ENCODE results near the gene FBXO44.
"Not testable (repeated sequence)": the region's sequence is repeated elsewhere in the genome, so short reads cannot be mapped to it uniquely, and the experiment has no call there.

The FBXO44 gene, protein sequence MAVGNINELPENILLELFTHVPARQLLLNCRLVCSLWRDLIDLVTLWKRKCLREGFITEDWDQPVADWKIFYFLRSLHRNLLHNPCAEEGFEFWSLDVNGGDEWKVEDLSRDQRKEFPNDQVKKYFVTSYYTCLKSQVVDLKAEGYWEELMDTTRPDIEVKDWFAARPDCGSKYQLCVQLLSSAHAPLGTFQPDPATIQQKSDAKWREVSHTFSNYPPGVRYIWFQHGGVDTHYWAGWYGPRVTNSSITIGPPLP

DNA sequence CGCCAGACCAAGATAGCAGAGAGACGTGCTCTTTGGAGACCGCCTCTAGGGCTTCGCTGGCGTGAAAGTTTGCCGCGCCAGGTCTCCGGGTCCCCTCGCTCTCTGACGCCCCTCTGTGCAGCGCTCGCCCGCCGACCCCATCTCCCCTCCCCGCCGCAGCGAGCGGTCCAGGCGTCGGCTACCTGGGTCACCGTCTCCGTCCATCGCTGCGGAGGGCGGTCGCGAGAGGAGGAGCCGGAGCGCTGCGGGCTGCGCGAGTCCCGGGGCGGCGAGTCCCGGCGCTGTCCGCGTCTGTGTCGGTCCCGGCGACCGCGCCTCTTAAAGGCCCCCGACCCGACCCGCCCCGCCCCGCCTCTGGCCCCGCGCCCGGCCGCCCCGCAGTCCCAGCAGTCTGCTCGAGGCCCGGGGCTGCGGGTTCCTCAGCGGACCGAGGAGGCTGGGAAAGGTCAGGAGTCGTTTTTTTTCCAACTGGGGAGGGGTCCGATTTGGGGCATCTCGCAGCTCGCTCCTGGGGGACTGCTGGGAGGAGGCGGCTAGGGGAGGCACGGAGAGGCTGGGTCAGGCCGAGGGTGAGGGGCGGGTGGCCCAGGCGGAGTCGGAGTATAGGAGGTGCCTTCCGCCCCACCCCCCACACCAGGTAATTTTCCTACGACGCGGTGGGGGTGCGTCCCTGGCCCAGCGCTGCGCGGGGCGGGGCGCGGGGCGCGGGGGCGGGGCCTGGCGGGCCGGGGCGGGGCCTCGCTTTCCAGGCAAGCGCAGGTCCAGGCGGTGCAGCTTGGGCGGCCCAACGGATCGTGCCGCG, at the start of gene FBXO44, which contains the start of gene FBXO2:
FBXO44 (plus strand) TSS at position 741 of the 802 bp plus-strand sequence. CDS start 959 bp downstream, outside the sequence.
FBXO2 (minus strand) TSS at position 293 of the 802 bp plus-strand sequence; CDS start at position 204, 89 bp downstream.
- Histone ChIP-seq H3K36me3 (ENCODE audit: control insufficient read depth, insufficient read depth, low read length) (peaks cover 7% of the 10 kb centered on the region; the same call in 1 of the 2 replicates), H3K9me3 (ENCODE audit: control insufficient read depth, insufficient read depth, low read length) (no peaks in the 10 kb centered on the region), H3K4me3 (ENCODE audit: low read length) (peak within 1 kb of the TSS; percentile 71), H3K27ac (ENCODE audit: low read length) (no peak within 1 kb of the TSS), H3K4me1 (ENCODE audit: control insufficient read depth, insufficient read depth, low read length) (peaks cover 8% of the 10 kb centered on the region; the same call in 1 of the 2 replicates), H3K27me3 (ENCODE audit: control insufficient read depth, insufficient read depth, low read length) (no peaks in the 10 kb centered on the region)
- WGBS (ENCODE audit: insufficient coverage, insufficient read length) = no CpG with 5 or more reads among the region's 94 CpGs
- DNase-seq (ENCODE audit: low read depth, low spot score) = no peak

DNA sequence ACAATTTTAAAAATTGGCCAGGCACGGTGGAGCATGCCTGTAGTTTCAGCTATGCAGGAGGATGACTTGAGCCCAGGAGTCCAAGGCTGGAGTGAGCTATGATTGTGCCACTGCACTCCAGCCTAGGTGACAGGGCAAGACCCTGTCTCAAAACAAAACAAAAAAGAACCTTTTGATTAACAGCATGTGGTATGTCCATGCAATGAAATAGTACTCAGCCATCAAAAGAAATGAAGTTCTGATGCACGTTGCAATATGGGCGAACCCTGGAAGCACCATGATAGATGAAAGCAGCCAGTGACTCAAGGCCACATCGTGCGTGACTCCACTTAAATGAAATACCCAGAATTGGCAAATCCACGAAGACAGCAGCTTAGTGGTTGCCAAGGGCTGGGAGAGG, 47.9 kb upstream of the FBXO44 start:
- no peak overlapping the region for H3K4me3 ChIP-seq (ENCODE audit: low read length)
- DNase-seq (ENCODE audit: low read depth, low spot score) = no peak
- WGBS (ENCODE audit: insufficient coverage, insufficient read length) = no CpG with 5 or more reads among the region's 6 CpGs
- no peaks in the 10 kb centered on the region for H3K27me3 ChIP-seq (ENCODE audit: control insufficient read depth, insufficient read depth, low read length)
- H3K36me3 ChIP-seq (ENCODE audit: control insufficient read depth, insufficient read depth, low read length) = no peaks in the 10 kb centered on the region
- H3K9me3 ChIP-seq (ENCODE audit: control insufficient read depth, insufficient read depth, low read length) = no peaks in the 10 kb centered on the region; the same call in 1 of the 2 replicates
- H3K27ac ChIP-seq (ENCODE audit: low read length) = no peak overlapping the region
- H3K4me1 ChIP-seq (ENCODE audit: control insufficient read depth, insufficient read depth, low read length) = peaks cover 5% of the 10 kb centered on the region; the same call in 1 of the 2 replicates

DNA sequence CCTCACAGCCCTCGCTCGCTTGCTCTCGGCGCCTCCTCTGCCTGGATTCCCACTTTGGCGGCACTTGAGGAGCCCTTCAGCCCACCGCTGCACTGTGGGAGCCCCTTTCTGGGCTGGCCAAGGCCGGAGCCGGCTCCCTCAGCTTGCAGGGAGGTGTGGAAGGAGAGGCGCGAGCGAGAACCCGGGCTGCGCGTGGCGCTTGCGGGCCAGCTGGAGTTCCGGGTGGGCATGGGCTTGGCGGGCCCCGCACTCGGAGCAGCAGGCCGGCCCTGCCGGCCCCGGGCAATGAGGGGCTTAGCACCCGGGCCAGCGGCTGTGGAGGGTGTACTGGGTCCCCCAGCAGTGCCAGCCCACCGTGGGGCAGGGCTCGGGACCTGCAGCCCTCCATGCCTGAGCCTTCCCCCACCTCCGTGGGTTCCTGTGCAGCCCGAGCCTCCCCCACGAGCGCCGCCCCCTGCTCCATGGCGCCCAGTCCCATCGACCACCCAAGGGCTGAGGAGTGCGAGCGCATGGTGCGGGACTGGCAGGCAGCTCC, 46.0 kb upstream of the FBXO44 start:
- not testable (repeated sequence) for DNase-seq (ENCODE audit: low read depth, low spot score); H3K9me3 ChIP-seq (ENCODE audit: control insufficient read depth, insufficient read depth, low read length); H3K4me3 ChIP-seq (ENCODE audit: low read length); H3K27ac ChIP-seq (ENCODE audit: low read length); H3K36me3 ChIP-seq (ENCODE audit: control insufficient read depth, insufficient read depth, low read length); H3K27me3 ChIP-seq (ENCODE audit: control insufficient read depth, insufficient read depth, low read length); H3K4me1 ChIP-seq (ENCODE audit: control insufficient read depth, insufficient read depth, low read length)
- WGBS (ENCODE audit: insufficient coverage, insufficient read length) = no CpG with 5 or more reads among the region's 37 CpGs

DNA sequence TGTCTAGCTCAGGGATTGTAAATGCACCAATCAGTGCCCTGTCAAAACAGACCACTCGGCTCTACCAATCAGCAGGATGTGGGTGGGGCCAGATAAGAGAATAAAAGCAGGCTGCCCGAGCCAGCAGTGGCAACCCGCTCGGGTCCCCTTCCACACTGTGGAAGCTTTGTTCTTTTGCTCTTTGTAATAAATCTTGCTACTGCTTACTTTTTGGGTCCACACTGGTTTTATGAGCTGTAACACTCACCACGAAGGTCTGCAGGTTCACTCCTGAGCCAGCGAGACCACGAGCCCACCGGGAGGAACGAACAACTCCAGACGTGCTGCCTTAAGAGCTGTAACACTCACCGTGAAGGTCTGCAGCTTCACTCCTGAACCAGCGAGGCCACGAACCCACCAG, 45.3 kb upstream of the FBXO44 start:
- not testable (repeated sequence) for H3K27ac ChIP-seq (ENCODE audit: low read length); DNase-seq (ENCODE audit: low read depth, low spot score); H3K4me3 ChIP-seq (ENCODE audit: low read length); H3K27me3 ChIP-seq (ENCODE audit: control insufficient read depth, insufficient read depth, low read length); H3K9me3 ChIP-seq (ENCODE audit: control insufficient read depth, insufficient read depth, low read length); H3K4me1 ChIP-seq (ENCODE audit: control insufficient read depth, insufficient read depth, low read length); H3K36me3 ChIP-seq (ENCODE audit: control insufficient read depth, insufficient read depth, low read length)
- WGBS (ENCODE audit: insufficient coverage, insufficient read length) = no CpG with 5 or more reads among the region's 13 CpGs

DNA sequence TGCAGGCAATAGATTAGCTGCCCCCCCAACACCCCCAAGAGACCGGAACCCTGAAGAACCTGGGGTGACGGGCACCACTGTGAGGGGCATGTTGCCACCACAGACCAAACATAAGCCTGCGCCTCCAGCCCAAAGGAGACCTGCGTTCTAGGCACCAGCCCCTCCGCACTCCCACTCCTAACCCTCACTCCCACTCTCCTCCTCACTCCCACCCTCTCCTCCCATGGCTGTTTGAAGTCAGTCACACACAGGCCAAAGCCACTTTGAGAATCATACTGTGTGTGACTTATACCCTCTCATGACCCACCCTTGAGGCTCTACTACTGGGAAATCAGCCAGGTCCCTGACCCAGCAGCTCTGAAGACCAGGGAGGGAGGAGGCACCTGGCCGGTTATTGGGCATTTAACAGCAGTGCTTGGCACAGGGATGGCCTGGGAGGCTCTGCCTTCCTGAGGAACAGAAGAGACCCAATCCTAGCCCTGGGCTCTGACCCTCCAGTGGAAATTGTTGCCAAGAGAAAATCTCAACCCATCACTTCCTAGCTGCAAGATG, 44.0 kb upstream of the FBXO44 start:
- WGBS (ENCODE audit: insufficient coverage, insufficient read length) = no CpG with 5 or more reads among the region's 6 CpGs
- H3K27ac ChIP-seq (ENCODE audit: low read length) = no peak overlapping the region
- H3K36me3 ChIP-seq (ENCODE audit: control insufficient read depth, insufficient read depth, low read length) = no peaks in the 10 kb centered on the region
- H3K4me1 ChIP-seq (ENCODE audit: control insufficient read depth, insufficient read depth, low read length) = no peaks in the 10 kb centered on the region
- no peaks in the 10 kb centered on the region for H3K27me3 ChIP-seq (ENCODE audit: control insufficient read depth, insufficient read depth, low read length)
- no peaks in the 10 kb centered on the region for H3K9me3 ChIP-seq (ENCODE audit: control insufficient read depth, insufficient read depth, low read length)
- H3K4me3 ChIP-seq (ENCODE audit: low read length) = no peak overlapping the region; the same call in 1 of the 2 replicates
- no peak for DNase-seq (ENCODE audit: low read depth, low spot score)

DNA sequence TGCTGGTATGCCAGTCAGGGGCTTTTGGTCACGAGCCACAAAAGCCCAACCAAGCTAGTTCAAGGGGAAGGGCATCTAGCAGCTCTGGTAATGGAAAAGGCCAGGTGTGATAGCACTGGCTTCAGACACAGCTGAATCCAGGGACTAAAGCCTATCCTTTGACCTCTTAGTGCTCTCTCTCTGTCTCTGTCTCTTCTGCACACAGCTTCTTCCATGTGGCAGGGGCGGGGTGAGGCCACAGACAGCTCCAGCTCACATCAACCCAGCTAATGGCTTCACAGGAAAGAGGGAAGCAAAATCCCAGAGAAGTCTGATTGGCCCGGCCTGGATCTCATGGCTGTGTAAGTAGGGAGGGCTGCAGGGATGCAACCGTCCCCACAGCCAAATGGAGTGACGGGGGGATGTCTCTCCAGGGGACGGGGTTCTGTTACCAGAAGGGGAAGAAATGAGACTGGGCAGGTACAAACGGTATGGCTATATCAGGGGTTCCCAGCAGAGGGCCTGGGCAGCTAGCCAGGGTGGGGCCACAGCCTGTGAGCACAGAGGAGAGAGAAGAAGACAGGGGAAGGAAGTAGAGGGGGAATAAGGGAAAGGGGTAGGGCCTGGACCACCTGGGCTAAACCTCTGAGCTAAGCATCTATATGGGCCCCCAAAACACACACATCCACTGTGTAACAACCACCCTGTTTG, 42.9 kb upstream of the FBXO44 start:
- Histone ChIP-seq H3K9me3 (ENCODE audit: control insufficient read depth, insufficient read depth, low read length) (no peaks in the 10 kb centered on the region), H3K36me3 (ENCODE audit: control insufficient read depth, insufficient read depth, low read length) (no peaks in the 10 kb centered on the region), H3K4me3 (ENCODE audit: low read length) (no peak overlapping the region), H3K27ac (ENCODE audit: low read length) (no peak overlapping the region), H3K27me3 (ENCODE audit: control insufficient read depth, insufficient read depth, low read length) (no peaks in the 10 kb centered on the region), H3K4me1 (ENCODE audit: control insufficient read depth, insufficient read depth, low read length) (no peaks in the 10 kb centered on the region)
- DNase-seq (ENCODE audit: low read depth, low spot score) = no peak
- no CpG with 5 or more reads among the region's 7 CpGs for WGBS (ENCODE audit: insufficient coverage, insufficient read length)

DNA sequence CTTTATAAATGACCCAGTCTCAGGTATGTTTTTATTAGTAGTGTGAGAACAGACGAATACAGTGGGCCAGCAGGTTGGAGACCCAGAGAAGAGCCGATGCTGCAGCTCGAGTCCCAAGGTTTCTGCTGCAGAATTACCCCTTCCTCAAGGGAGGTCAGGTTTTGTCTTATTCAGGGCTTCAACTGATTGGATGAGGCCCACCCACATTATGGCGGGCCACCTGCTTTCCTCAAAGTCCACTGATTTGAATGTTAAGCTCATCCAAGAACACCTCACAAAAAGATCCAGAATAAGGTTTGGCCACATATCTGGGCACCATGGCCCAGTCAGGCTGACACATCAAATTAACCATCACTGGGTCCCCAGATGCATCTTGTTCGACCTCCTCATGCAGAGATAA, 41.3 kb upstream of the FBXO44 start:
- H3K27me3 ChIP-seq (ENCODE audit: control insufficient read depth, insufficient read depth, low read length) = no peaks in the 10 kb centered on the region
- H3K4me1 ChIP-seq (ENCODE audit: control insufficient read depth, insufficient read depth, low read length) = no peaks in the 10 kb centered on the region
- H3K4me3 ChIP-seq (ENCODE audit: low read length) = no peak overlapping the region
- H3K36me3 ChIP-seq (ENCODE audit: control insufficient read depth, insufficient read depth, low read length) = no peaks in the 10 kb centered on the region
- no CpG with 5 or more reads among the region's 5 CpGs for WGBS (ENCODE audit: insufficient coverage, insufficient read length)
- no peaks in the 10 kb centered on the region for H3K9me3 ChIP-seq (ENCODE audit: control insufficient read depth, insufficient read depth, low read length)
- no peak for DNase-seq (ENCODE audit: low read depth, low spot score)
- no peak overlapping the region for H3K27ac ChIP-seq (ENCODE audit: low read length)

DNA sequence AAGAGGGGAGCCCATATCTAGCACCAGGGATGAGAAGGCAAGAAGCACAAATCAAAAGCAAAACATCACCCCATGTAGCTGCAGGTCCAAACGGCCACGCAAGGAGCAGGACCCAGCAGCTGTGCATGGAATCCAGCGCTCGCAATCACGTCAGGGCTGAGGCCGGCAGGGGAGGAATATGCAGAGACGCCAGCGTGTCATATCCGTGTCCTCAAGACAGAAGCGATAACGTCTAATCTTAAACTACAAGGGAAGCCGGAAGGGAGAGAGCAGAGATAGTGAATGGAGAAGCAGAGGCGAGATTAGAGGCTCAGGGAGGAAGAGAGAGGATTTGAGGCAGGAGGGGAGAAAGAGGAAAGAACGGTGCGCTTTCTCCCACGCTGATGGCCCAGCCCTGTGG, 39.6 kb upstream of the FBXO44 start:
- no peak for DNase-seq (ENCODE audit: low read depth, low spot score)
- no CpG with 5 or more reads among the region's 16 CpGs for WGBS (ENCODE audit: insufficient coverage, insufficient read length)
- no peaks in the 10 kb centered on the region for H3K27me3 ChIP-seq (ENCODE audit: control insufficient read depth, insufficient read depth, low read length)
- H3K36me3 ChIP-seq (ENCODE audit: control insufficient read depth, insufficient read depth, low read length) = no peaks in the 10 kb centered on the region
- H3K4me3 ChIP-seq (ENCODE audit: low read length) = no peak overlapping the region
- H3K9me3 ChIP-seq (ENCODE audit: control insufficient read depth, insufficient read depth, low read length) = no peaks in the 10 kb centered on the region
- no peaks in the 10 kb centered on the region for H3K4me1 ChIP-seq (ENCODE audit: control insufficient read depth, insufficient read depth, low read length)
- H3K27ac ChIP-seq (ENCODE audit: low read length) = no peak overlapping the region

DNA sequence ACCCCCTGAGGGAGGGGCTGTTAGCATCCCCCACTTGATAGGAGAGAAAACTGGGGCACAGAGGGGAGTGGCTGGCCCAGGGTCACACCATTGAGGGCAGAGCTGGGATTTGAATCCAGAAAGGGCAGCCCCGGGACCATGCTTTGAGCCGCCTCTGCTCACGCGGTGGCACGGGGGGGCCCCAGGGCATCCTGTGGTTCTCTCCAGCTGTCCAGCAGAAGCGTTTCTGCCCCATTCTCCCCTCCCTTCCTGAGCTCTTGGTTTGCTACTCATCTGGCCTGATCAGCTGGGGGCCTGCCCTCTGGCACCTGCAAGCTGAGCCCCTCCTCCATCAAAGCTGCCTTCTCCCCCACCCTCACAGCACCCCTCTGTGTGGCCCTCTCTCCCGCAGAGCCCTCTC, 37.9 kb upstream of the FBXO44 start:
- Histone ChIP-seq H3K27me3 (ENCODE audit: control insufficient read depth, insufficient read depth, low read length) (no peaks in the 10 kb centered on the region), H3K27ac (ENCODE audit: low read length) (no peak overlapping the region), H3K4me3 (ENCODE audit: low read length) (no peak overlapping the region), H3K4me1 (ENCODE audit: control insufficient read depth, insufficient read depth, low read length) (no peaks in the 10 kb centered on the region), H3K36me3 (ENCODE audit: control insufficient read depth, insufficient read depth, low read length) (no peaks in the 10 kb centered on the region), H3K9me3 (ENCODE audit: control insufficient read depth, insufficient read depth, low read length) (no peaks in the 10 kb centered on the region)
- no CpG with 5 or more reads among the region's 7 CpGs for WGBS (ENCODE audit: insufficient coverage, insufficient read length)
- DNase-seq (ENCODE audit: low read depth, low spot score) = no peak

DNA sequence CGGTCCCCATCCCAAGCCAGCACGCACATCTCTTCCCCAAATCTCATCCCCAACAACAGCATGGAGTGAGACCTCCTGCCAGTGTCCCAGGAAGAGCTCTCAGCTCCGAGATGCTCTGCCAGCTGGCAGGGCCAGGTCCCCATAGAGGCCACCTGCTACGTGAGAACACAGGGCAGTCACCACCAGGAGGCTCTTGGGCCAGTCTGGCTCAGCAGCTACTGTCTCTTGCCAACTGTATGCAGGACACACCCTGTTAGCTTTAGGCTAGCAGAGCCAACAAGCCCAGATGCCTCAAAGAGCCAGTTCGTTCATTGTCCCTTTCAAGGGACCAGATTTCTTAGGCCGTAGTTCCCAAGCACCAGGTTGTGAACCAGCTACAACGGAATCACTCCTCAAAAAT, 37.4 kb upstream of the FBXO44 start:
- no peak overlapping the region for H3K27ac ChIP-seq (ENCODE audit: low read length)
- H3K27me3 ChIP-seq (ENCODE audit: control insufficient read depth, insufficient read depth, low read length) = no peaks in the 10 kb centered on the region
- no CpG with 5 or more reads among the region's 7 CpGs for WGBS (ENCODE audit: insufficient coverage, insufficient read length)
- no peak overlapping the region for H3K4me3 ChIP-seq (ENCODE audit: low read length)
- no peak for DNase-seq (ENCODE audit: low read depth, low spot score)
- no peaks in the 10 kb centered on the region for H3K36me3 ChIP-seq (ENCODE audit: control insufficient read depth, insufficient read depth, low read length)
- no peaks in the 10 kb centered on the region for H3K9me3 ChIP-seq (ENCODE audit: control insufficient read depth, insufficient read depth, low read length)
- no peaks in the 10 kb centered on the region for H3K4me1 ChIP-seq (ENCODE audit: control insufficient read depth, insufficient read depth, low read length)
